K562 (cell line): ENCODE results near the gene COMMD4. TPM values are rescaled to one million over a fixed set of nuclear protein-coding genes. Genes with fewer than 3 reads are reported as not detected.

Experiments
- CUX1 ChIP-seq: fragments of 200-800 bp; sonication (Bioruptor generic); IDR thresholded peaks from 2 replicates; pipeline ENCODE4 v1.6.1; 2016; ENCODE audit warnings: missing genetic modification characterization, missing compliant biosample characterization
- EP300 ChIP-seq: IDR thresholded peaks from 2 replicates; pipeline ENCODE4 v1.6.1; 2012; ENCODE audit warnings: low read length, improper control_type of control experiment
- ESRRA ChIP-seq: fragments of 450-650 bp; IDR thresholded peaks from 2 replicates; pipeline ENCODE4 v1.6.1; 2014; ENCODE audit warnings: low read depth, mild to moderate bottlenecking, moderate library complexity, borderline replicate concordance
- FOXA1 ChIP-seq: fragments of 450-650 bp; IDR thresholded peaks from 2 replicates; pipeline ENCODE4 v1.6.1; 2016; ENCODE audit warnings: mild to moderate bottlenecking, borderline replicate concordance
- HCFC1 ChIP-seq: IDR thresholded peaks from 2 replicates; pipeline ENCODE4 v1.6.1; 2012; ENCODE audit warnings: low read depth, low read length, improper control_type of control experiment
- MED1 ChIP-seq: sonication (generic); formaldehyde crosslinking; IDR thresholded peaks from 2 replicates; pipeline ENCODE4 v1.8.1; 2023; ENCODE audit warnings: missing genetic modification reagents, borderline replicate concordance
- MTA1 ChIP-seq: fragments of 450-650 bp; IDR thresholded peaks from 2 replicates; pipeline ENCODE4 v1.6.1; 2017; ENCODE audit warnings: borderline replicate concordance
- MTA3 ChIP-seq: fragments of 450-650 bp; formaldehyde crosslinking; IDR thresholded peaks from 2 replicates; pipeline ENCODE4 v1.6.1; 2017; ENCODE audit warnings: mild to moderate bottlenecking, borderline replicate concordance
- MYBL2 ChIP-seq, 2 experiments: fragments of 450-650 bp in 1 of 2; sonication (generic) in 1 of 2; formaldehyde crosslinking in 1 of 2; IDR thresholded peaks; 2 replicates each; pipeline versions ENCODE4 v1.6.1 to v1.8.1; 2017 to 2022; ENCODE audit warnings: borderline replicate concordance in 1 of 2, inconsistent platforms in 1 of 2, low read depth in 1 of 2, mild to moderate bottlenecking in 1 of 2, missing genetic modification reagents in 1 of 2, moderate library complexity in 1 of 2
- PHTF2 ChIP-seq: fragments of 250-450 bp; sonication (Bioruptor Pico); IDR thresholded peaks from 2 replicates; pipeline ENCODE4 v1.5.0; 2021; ENCODE audit warnings: mild to moderate bottlenecking
- PTBP1 ChIP-seq: fragments of 200-400 bp; formaldehyde crosslinking; IDR thresholded peaks from 2 replicates; pipeline ENCODE4 v1.6.1; 2017; ENCODE audit warnings: low read depth, low read length
- SRSF7 ChIP-seq: fragments of 200-400 bp; formaldehyde crosslinking; optimal IDR thresholded peaks from 2 replicates; pipeline ENCODE3; 2017; ENCODE audit warnings: mild to moderate bottlenecking, low read depth, low read length
- TAL1 ChIP-seq: fragments of 450-650 bp; IDR thresholded peaks from 2 replicates; pipeline ENCODE4 v1.6.1; 2016; ENCODE audit warnings: mild to moderate bottlenecking
- ZC3H11A ChIP-seq: IDR thresholded peaks from 2 replicates; pipeline ENCODE4 v1.6.1; 2012; ENCODE audit warnings: low read depth, low read length, improper control_type of control experiment
- ZFP30 ChIP-seq: fragments of 250-450 bp; sonication (Bioruptor Pico); IDR thresholded peaks from 2 replicates; pipeline ENCODE4 v1.8.0; 2022; ENCODE audit warnings: moderate library complexity, mild to moderate bottlenecking, inconsistent platforms, borderline replicate concordance
- ZNF197 ChIP-seq: fragments of 200-800 bp; sonication (Bioruptor generic); IDR thresholded peaks from 2 replicates; pipeline ENCODE4 v1.6.1; 2016; ENCODE audit warnings: low read depth, missing genetic modification characterization, missing compliant biosample characterization
- ZNF23 ChIP-seq: fragments of 250-450 bp; sonication (Bioruptor Pico); IDR thresholded peaks from 2 replicates; pipeline ENCODE4 v1.4.0; 2020; ENCODE audit warnings: mild to moderate bottlenecking
- ZNF384 ChIP-seq: IDR thresholded peaks from 2 replicates; pipeline ENCODE4 v1.6.1; 2012; ENCODE audit warnings: low read depth, low read length, improper control_type of control experiment
- ZNF717 ChIP-seq: fragments of 250-450 bp; sonication (Bioruptor Pico); IDR thresholded peaks from 2 replicates; pipeline ENCODE4 v1.5.0; 2021
- ZNF780A ChIP-seq: fragments of 250-450 bp; sonication (Bioruptor Pico); IDR thresholded peaks from 2 replicates; pipeline ENCODE4 v1.5.0; 2021; ENCODE audit warnings: mild to moderate bottlenecking
- polyA plus RNA-seq, 8 experiments: library from polyadenylated mRNA; depleted of rRNA in 4 of 8; stranded (reverse) in 5 of 8; unstranded in 3 of 8; fragments of >200 nt; fragmentation: Nextera tagmentation in 2 of 8; fragmentation: Illumina TruSeq in 1 of 8; extraction: Ambion mirVana in 2 of 8; extraction: Trizol in 1 of 8; gene quantifications; 2 replicates each; pipeline versions ENCODE4 v1.2.1 to v1.2.3, GENCODE V29; 2011 to 2014; ENCODE audit warnings: inconsistent platforms in 1 of 8, missing spikeins in 1 of 8
- total RNA-seq, 7 experiments: library from RNA; depleted of rRNA in 6 of 7; stranded (reverse); fragments of >200 nt in 6 of 7; fragmentation: Illumina TruSeq in 2 of 7; extraction: Trizol in 2 of 7; gene quantifications; 2 replicates each; pipeline versions ENCODE4 v1.2.1 to v1.2.3, GENCODE V29; 2011 to 2021; ENCODE audit warnings: low replicate concordance in 1 of 7
- TF ChIP-seq, protein P1 (sequence below): sonication (generic); formaldehyde crosslinking; IDR thresholded peaks from 2 replicates; pipeline ENCODE4 v1.5.0; 2020; ENCODE audit warnings: missing genetic modification reagents
- TF ChIP-seq, protein P2 (sequence below): fragments of 250-450 bp; sonication (Bioruptor Pico); IDR thresholded peaks from 2 replicates; pipeline ENCODE4 v1.8.0; 2022; ENCODE audit warnings: moderate library complexity, mild to moderate bottlenecking, inconsistent platforms

Gene COMMD4
- total and polyA plus RNA-seq, 9 of the 15 experiments (the other 6 are each of a cell fraction or from before 2014, with no cell fraction given): 20.4 to 140 (median 63.9) TPM

- no peak for TF ChIP-seq PTBP1
- no peak for TF ChIP-seq ZNF780A
- no peak for TF ChIP-seq TAL1
- TF ChIP-seq MTA3: peak; percentile 53; the same call in 1 of the 2 replicates
- peak; percentile 53 for TF ChIP-seq ESRRA
- peak; percentile 74 for TF ChIP-seq HCFC1
- TF ChIP-seq, protein P1, sequence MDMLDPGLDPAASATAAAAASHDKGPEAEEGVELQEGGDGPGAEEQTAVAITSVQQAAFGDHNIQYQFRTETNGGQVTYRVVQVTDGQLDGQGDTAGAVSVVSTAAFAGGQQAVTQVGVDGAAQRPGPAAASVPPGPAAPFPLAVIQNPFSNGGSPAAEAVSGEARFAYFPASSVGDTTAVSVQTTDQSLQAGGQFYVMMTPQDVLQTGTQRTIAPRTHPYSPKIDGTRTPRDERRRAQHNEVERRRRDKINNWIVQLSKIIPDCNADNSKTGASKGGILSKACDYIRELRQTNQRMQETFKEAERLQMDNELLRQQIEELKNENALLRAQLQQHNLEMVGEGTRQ: peak; percentile 99
- TF ChIP-seq ZNF717 (CRISPR knock-in tag): no peak
- no peak for TF ChIP-seq CUX1 (CRISPR knock-in tag)
- no peak for TF ChIP-seq MED1 (CRISPR knock-in tag)
- TF ChIP-seq EP300: peak; percentile 61
- TF ChIP-seq MYBL2 (IDR thresholded peaks at IDR 0.05; ENCODE audit: low read depth): no peak; the same call in 1 of the 2 replicates
- no peak for TF ChIP-seq MYBL2 (CRISPR knock-in tag; IDR thresholded peaks at IDR 0.05; ENCODE audit: borderline replicate concordance)
- TF ChIP-seq SRSF7: no peak
- no peak for TF ChIP-seq PHTF2 (CRISPR knock-in tag)
- TF ChIP-seq, protein P2, sequence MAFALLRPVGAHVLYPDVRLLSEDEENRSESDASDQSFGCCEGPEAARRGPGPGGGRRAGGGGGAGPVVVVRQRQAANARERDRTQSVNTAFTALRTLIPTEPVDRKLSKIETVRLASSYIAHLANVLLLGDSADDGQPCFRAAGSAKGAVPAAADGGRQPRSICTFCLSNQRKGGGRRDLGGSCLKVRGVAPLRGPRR (CRISPR knock-in tag): no peak
- TF ChIP-seq MTA1: no peak
- no peak for TF ChIP-seq ZNF384
- TF ChIP-seq ZNF197 (CRISPR knock-in tag): no peak
- no peak for TF ChIP-seq ZNF23 (CRISPR knock-in tag)
- TF ChIP-seq ZC3H11A: no peak
- no peak for TF ChIP-seq ZFP30 (CRISPR knock-in tag)
- no peak for TF ChIP-seq FOXA1
Measured at GRCh38 chr15:75335705-75336355, at the start of gene COMMD4 (continued).
